ENCODE results near the gene STK40.

DNA sequence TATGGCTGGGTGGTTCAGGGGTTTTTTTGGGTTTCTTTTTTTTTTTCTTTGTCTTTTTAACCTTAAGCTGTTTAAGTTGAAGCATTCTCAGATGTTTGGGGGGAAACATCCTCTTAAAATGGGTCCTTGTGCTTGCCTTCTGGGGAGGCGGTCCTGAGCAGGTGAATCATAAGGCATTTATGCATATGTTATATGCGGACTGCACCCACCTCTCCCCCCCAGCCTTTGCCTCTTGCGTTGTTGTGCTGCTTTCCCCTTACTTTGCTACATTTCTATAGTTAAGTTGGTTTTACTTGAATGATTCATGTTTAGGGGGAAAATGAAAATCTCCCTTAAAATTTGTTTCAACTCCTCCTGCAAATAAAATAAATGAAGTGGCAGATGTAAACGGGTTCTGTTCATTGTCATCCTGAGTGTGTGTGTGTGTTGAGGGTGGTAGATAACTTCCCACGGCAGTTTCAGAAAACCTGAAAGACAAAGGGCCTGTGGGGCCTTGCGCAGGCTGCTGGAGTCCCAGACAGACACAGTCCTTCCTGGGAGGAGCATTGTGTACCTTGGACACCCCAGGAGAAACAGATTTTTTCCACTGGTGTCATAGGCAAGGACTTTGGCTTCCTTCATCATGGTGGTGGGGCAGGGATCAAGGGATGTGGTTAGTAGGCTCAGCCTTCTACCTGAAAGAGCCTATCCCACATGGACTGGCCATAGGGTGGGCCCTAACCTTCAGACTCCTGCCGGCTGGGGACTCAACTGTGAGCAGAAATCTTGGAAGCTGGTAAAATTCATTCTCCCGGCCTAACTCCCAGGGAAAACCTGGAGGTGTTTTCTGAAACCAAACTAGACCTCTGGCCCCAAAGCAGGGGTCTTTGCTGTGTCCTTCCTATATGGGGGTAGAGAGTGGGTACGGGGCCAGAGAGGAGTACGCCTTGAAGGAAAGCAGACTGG lies 80.5 kb downstream of the STK40 start:
- TF ChIP-seq, protein P1, sequence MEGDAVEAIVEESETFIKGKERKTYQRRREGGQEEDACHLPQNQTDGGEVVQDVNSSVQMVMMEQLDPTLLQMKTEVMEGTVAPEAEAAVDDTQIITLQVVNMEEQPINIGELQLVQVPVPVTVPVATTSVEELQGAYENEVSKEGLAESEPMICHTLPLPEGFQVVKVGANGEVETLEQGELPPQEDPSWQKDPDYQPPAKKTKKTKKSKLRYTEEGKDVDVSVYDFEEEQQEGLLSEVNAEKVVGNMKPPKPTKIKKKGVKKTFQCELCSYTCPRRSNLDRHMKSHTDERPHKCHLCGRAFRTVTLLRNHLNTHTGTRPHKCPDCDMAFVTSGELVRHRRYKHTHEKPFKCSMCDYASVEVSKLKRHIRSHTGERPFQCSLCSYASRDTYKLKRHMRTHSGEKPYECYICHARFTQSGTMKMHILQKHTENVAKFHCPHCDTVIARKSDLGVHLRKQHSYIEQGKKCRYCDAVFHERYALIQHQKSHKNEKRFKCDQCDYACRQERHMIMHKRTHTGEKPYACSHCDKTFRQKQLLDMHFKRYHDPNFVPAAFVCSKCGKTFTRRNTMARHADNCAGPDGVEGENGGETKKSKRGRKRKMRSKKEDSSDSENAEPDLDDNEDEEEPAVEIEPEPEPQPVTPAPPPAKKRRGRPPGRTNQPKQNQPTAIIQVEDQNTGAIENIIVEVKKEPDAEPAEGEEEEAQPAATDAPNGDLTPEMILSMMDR (conservative IDR thresholded peaks at IDR 0.05; ENCODE audit: low read length) = no peak
- TF ChIP-seq EZH2phosphoT487 (IDR thresholded peaks at IDR 0.05; ENCODE audit: borderline replicate concordance, low read depth, low read length) = no peak

Measured in OCI-LY7 (cell line).